Stimulated activated CD8-positive, alpha-beta memory T cell treated with anti-CD3 and anti-CD28 coated beads, Interleukin-12 subunit alpha, Interleukin-12 subunit beta, amount 100 ng/mL, for 24 hours (primary cell): ENCODE data around the gene B3GNT2.
"Not testable (repeated sequence)": the region's sequence is repeated elsewhere in the genome, so short reads cannot be mapped to it uniquely, and the experiment has no call there.

ENCODE experiments used
- DNase-seq: peaks from one replicate; pipeline ENCODE4 v3.0.0-alpha.2; 2020; ENCODE audit errors: extremely low read depth

The B3GNT2 gene

GRCh38 chr2:62234755-62235655 lies 39.1 kb downstream of the B3GNT2 start:
- no peak for DNase-seq

GRCh38 chr2:62236499-62236898 lies 40.6 kb downstream of the B3GNT2 start:
- no peak for DNase-seq

- DNase-seq, result no peak
Measured at GRCh38 chr2:62238236-62238635, 42.3 kb downstream of the B3GNT2 start.

DNA sequence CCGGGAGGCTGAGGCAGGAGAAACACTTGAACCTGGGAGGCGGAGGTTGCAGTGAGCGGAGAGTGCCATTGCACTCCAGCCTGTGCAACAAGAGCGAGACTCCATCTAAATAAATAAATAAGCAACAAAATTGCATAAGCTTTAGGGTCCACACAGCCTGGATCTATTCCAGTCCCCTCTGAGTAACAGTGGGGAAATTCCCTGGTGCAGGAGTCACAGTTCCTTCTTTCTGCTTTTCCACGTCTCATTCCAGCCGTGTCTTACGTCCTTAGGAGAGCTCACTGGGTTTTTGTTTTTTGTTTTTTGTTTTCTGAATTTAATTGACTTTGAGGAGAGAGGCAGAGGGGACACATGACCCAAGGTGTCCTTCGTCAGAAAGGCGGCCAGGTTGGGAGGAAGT lies 44.6 kb downstream of the B3GNT2 start:
- DNase-seq, result no peak

GRCh38 chr2:62243983-62244382 lies 48.1 kb downstream of the B3GNT2 start:
- DNase-seq, result no peak

GRCh38 chr2:62248226-62248625 lies 52.3 kb downstream of the B3GNT2 start:
- no peak for DNase-seq

- no peak for DNase-seq
Measured at GRCh38 chr2:62250239-62250638, 54.3 kb downstream of the B3GNT2 start.

DNA sequence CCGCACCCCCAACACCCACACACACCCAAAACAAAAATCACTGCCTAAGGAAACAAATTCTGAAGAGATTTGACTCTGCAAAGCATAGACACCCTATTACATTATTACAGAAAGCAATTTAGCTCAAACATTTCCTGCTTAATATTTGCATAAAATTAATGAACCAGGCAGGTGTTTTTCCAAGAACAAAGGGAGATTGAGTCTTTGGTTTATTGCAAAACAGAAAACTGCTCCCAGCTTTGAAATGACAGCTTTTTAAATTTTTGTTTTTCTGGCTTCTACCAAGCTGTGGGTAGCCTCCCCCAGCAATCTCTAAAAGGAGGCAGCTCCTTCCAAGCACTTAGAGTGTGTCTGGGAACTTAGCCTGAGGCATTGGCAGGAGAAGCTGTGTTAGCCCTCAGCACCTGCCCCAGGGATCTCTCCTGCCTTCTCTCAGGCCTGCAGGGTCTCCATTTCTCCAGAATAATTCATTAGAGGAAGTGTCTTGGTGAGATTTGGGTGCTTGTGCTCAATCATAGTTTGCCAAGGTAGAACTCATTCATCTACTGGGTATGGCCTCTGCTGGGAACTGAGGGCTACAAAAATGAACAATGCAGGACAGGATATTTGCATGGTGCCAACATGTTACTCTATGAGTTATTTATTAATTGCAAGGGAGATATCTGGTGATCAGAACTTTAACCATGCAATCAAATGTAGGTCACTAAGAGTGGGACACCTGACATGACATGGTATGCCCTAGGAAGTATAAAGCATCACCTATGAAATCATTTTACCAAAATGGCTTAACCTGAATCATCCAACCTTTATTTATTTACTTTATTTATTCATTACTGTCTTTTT lies 58.7 kb downstream of the B3GNT2 start:
- no peak for DNase-seq

GRCh38 chr2:62257466-62257865 lies 61.6 kb downstream of the B3GNT2 start:
- no peak for DNase-seq

- no peak for DNase-seq
Measured at GRCh38 chr2:62263076-62263715, 67.3 kb downstream of the B3GNT2 start.

GRCh38 chr2:62264186-62264585 lies 68.3 kb downstream of the B3GNT2 start:
- DNase-seq, result no peak

GRCh38 chr2:62265106-62265505 lies 69.2 kb downstream of the B3GNT2 start:
- DNase-seq, result no peak

DNA sequence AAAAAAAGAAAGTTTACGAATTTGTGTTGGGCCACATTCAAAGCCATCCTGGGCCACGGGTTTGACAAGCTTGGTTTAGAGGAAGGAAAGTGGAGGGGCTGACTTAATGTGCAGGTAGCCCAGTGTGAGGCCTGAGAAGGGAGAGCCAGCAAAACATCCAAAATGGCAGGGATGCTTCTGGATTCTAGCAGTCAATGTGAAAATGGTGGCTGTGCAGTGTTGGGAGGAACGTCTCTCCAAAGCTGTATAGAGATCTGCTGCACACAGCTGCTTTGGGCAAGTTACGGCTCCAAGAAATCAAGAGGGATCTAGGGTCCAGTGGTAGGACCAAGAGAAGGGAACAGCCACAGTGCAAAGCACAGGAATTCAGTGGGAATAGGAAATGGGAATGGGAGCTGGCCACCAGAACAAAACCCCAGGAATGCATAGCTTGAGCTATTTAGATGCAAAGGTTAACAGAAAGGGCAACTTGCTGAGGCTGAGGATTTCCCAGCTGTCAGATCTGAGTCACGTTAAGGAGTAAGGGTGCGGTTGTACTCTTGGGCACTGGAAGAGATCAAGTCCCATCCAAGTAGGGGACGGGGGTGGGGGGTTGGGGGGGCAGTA lies 70.6 kb downstream of the B3GNT2 start:
- DNase-seq, result no peak

DNA sequence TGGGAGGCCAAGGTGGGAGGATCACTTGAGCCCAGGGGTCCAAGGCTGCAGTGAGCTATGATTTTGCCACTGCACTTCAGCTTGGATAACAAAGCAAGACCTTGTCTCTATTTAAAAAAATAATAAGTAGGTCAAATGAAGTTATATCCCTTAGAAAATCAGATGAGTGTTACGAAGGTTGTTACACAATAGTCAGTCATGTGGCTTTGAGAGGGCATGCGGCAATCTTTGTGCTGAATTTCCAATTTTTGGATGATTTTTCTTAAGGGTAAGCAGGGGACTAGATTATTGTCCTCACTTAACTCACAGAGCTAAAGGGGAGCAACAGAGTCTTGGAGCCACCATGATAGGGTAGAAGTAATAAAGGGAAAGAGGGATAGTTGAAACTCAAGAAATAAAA lies 71.8 kb downstream of the B3GNT2 start:
- no peak for DNase-seq

DNA sequence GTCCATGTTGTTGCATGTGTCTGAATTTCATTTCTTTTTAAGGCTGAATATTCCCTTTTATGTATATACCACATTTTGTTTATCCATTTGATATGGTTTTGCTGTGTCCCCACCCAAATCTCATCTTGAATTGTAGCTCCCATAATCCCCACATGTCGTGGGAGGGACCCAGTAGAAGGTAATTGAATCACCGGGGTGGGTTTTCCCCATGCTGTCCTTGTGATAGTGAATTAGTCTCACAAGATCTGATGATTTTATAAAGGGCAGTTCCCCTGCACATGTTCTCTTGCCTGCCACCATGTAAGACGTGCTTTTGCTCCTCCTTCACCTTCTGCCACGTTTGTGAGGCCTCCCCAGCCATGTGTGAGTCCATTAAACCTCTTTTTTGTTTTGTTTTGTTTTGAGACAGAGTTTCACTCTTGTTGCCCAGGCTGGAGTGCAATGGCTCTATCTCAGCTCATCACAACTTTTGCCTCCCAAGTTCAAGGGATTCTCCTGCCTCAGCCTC lies 72.8 kb downstream of the B3GNT2 start:
- not testable (repeated sequence) for DNase-seq

GRCh38 chr2:62270728-62271127 lies 74.8 kb downstream of the B3GNT2 start:
- DNase-seq, result no peak
